HL-60 (cell line): ENCODE measurements around the gene CFAP99.

Experiments used
- DNase-seq, 2 experiments: peaks; one replicate each; pipeline ENCODE4 v3.0.0-alpha.2; 2010 to 2020; ENCODE audit warnings: low read depth in 1 of 2, low spot score in 1 of 2
- H3K27ac ChIP-seq: fragments of 250-450 bp; sonication (Bioruptor Pico); replicated peaks from 2 replicates; pipeline ENCODE4 v1.5.1; 2020; ENCODE audit warnings: mild to moderate bottlenecking, moderate library complexity
- H3K27me3 ChIP-seq: fragments of 250-450 bp; sonication (Bioruptor Pico); 2 replicates; pipeline ENCODE4 v1.5.1; 2021; ENCODE audit warnings: mild to moderate bottlenecking, moderate library complexity; ENCODE audit not compliant: insufficient read depth, poor library complexity, severe bottlenecking
- H3K4me3 ChIP-seq: replicated peaks from 2 replicates; pipeline ENCODE4 v1.5.1; 2011; ENCODE audit warnings: mild to moderate bottlenecking, control low read depth, low read length; ENCODE audit not compliant: insufficient read depth
- GABPA ChIP-seq: IDR thresholded peaks from 2 replicates; pipeline ENCODE4 v1.6.1; 2012; ENCODE audit warnings: low read depth
- POLR2AphosphoS5 ChIP-seq: IDR thresholded peaks from 2 replicates; pipeline ENCODE4 v1.6.1; 2012; ENCODE audit warnings: low read depth
- REST ChIP-seq: IDR thresholded peaks from 2 replicates; pipeline ENCODE4 v1.6.1; 2012; ENCODE audit warnings: low read depth; ENCODE audit not compliant: insufficient replicate concordance
- SPI1 ChIP-seq: IDR thresholded peaks from 2 replicates; pipeline ENCODE4 v1.6.1; 2012; ENCODE audit warnings: low read depth, mild to moderate bottlenecking, borderline replicate concordance
- TF ChIP-seq, protein P1 (sequence below): IDR thresholded peaks from one replicate; pipeline ENCODE4 v1.5.1; 2011; ENCODE audit warnings: low read length, control low read depth, inconsistent platforms; ENCODE audit not compliant: insufficient read depth

Gene CFAP99

DNA sequence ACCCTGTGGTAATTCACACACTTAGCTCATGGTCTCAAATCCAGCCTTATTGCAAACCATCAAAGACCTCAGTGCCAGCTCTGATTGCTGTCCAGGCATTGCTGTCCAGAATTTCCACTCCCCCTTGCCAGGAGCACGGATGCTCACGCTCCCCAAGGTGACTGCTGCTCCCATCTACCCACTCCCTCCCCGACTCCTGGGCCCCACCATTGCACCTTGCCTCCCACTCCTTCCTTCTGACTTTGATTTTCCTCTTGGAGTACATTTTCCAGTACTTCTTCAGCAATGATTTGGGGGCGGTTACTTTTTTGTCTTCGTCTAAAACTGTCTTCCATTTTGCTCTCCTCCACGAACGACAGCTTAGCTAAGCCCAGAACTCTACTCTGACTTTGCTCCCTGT is 11.8 kb upstream of the CFAP99 start:
- no peak for TF ChIP-seq REST
- DNase-seq: no peak
- Histone ChIP-seq H3K4me3 (no peak overlapping the region), H3K27ac (no peak overlapping the region), H3K27me3 (no peaks in the 10 kb centered on the region)

DNA sequence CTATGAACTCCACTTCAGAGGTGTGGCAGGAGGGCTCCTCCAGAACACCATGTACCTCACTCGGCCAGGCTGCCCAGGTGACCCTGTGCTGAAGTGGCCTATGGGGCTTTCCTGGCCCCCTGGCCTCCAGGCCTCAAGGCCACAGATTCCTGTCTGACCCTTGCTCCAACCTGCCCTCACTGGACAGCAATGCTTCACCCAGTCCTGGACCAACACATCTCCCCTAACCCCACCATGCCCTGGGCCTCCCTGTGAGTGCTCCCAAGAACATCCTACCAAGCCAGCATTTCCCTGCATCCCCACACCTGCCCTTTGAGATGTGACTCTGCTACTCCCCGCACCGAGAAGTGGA is 10.8 kb upstream of the CFAP99 start:
- H3K27me3 ChIP-seq: no peaks in the 10 kb centered on the region
- H3K27ac ChIP-seq: no peak overlapping the region
- TF ChIP-seq GABPA: no peak
- no peak for TF ChIP-seq SPI1
- TF ChIP-seq, protein P1, sequence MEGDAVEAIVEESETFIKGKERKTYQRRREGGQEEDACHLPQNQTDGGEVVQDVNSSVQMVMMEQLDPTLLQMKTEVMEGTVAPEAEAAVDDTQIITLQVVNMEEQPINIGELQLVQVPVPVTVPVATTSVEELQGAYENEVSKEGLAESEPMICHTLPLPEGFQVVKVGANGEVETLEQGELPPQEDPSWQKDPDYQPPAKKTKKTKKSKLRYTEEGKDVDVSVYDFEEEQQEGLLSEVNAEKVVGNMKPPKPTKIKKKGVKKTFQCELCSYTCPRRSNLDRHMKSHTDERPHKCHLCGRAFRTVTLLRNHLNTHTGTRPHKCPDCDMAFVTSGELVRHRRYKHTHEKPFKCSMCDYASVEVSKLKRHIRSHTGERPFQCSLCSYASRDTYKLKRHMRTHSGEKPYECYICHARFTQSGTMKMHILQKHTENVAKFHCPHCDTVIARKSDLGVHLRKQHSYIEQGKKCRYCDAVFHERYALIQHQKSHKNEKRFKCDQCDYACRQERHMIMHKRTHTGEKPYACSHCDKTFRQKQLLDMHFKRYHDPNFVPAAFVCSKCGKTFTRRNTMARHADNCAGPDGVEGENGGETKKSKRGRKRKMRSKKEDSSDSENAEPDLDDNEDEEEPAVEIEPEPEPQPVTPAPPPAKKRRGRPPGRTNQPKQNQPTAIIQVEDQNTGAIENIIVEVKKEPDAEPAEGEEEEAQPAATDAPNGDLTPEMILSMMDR: no peak
- no peak for TF ChIP-seq POLR2AphosphoS5
- TF ChIP-seq REST: no peak
- H3K4me3 ChIP-seq: no peak overlapping the region
- no peak for DNase-seq

DNA sequence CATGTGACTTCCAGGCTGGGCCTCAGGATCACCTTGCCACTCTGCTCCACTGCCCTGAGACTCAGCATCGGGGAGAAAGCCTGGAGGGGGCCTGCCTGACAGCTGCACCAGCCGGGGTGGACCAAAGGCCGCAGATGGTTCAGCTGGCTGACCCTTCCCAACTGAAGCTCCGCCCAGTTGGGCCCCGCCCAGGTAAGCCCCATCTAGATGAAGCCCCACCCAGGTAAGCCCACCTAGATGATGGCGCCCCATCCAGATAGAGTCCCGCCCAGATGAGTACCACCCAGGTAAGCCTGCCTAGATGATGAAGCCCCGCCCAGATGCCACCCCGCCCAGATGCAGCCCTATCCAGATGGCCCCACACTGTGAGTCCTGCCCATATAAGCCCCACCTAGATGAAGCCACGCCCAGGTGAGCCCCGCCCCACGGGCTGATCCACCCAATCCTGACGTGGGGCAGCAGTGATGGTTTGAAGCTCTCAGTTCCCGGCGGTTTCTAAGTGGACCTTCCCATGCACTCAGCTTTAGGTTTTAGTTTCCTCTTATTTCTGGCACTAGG is 10.3 kb upstream of the CFAP99 start:
- DNase-seq: no peak
- no peaks in the 10 kb centered on the region for H3K27me3 ChIP-seq
- H3K4me3 ChIP-seq: no peak overlapping the region
- TF ChIP-seq POLR2AphosphoS5: no peak
- TF ChIP-seq SPI1: no peak
- TF ChIP-seq REST: no peak
- TF ChIP-seq, protein P1: no peak
- no peak for TF ChIP-seq GABPA
- no peak overlapping the region for H3K27ac ChIP-seq

DNA sequence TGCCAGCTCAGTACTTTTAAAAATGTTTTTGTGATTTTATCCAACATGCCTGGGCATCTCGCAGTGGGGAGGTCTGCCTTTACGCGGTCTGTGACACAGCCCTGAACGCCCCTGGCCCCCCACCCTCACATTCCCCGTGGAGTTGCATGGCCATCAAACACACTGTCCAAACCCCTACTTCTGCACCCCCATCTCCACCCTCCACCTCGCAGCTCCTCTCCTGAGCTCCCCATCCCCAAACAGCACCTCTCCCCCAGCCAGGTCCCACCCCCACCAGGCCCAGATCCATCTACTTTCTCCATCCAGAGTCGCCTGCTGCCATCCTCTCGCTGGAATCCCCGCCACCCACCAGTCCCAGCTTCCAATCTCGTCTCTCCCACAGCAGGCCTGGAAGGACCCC is 9.8 kb upstream of the CFAP99 start:
- no peak for TF ChIP-seq REST
- no peak for TF ChIP-seq GABPA
- TF ChIP-seq, protein P1: no peak
- TF ChIP-seq SPI1: no peak
- TF ChIP-seq POLR2AphosphoS5: no peak
- DNase-seq: no peak
- Histone ChIP-seq H3K27me3 (no peaks in the 10 kb centered on the region), H3K27ac (no peak overlapping the region), H3K4me3 (no peak overlapping the region)
